HepG2 (cell line): Measurements from ENCODE around the gene MX2. TPM values are rescaled to one million over a fixed set of nuclear protein-coding genes. Genes with fewer than 3 reads are reported as not detected.

ENCODE experiments used
- ATAC-seq: fragments of 200-7000 bp; cut with Tn5 transposase; 3 replicates; pipeline ENCODE4 v1.9.1; 2020; ENCODE audit warnings: mild to moderate bottlenecking, moderate library complexity
- BruUV-seq: library from RNA; stranded (reverse); fragments of 400-500 nt; replicated peaks from 2 replicates; lab custom pipeline; 2021; lab: Mats Ljungman, UMichigan
- CTCF ChIA-PET: fragments of 300-600 bp; formaldehyde crosslinking; extraction: SDS; loops from one replicate; lab custom pipeline; 2021; ENCODE audit warnings: low total read pairs, inconsistent platforms, low intra/inter-chr PET ratio; lab: Yijun Ruan, JAX
- POLR2A ChIA-PET: fragments of 350-600 bp; sonication (Branson Sonifier 250); formaldehyde crosslinking; loops from one replicate; lab custom pipeline; 2020; ENCODE audit warnings: antibody characterized with exemption, inconsistent platforms; lab: Yijun Ruan, JAX
- DNase-seq: peaks from one replicate; pipeline ENCODE4 v3.0.0-alpha.2; 2015; ENCODE audit warnings: low spot score
- FAIRE-seq: peaks from 3 replicates; lab custom pipeline; 2011; peaks lifted over from hg19 to GRCh38; lab: Jason Lieb, UNC
- H2AFZ ChIP-seq: one replicate; pipeline ENCODE4 v1.6.1; 2011; ENCODE audit warnings: low read length, inconsistent platforms
- H3K27ac ChIP-seq: fragments of 300-600 bp; 3 replicates; pipeline ENCODE4 v1.8.0; 2011; ENCODE audit warnings: mixed run types, mild to moderate bottlenecking, mixed read lengths, low read length, inconsistent platforms; ENCODE audit not compliant: insufficient read depth; ENCODE audit errors: extremely low read length
- H3K27me3 ChIP-seq, 2 experiments: fragments of 200-600 bp in 1 of 2; 2 replicates in 1 of 2; 3 replicates in 1 of 2; pipeline versions ENCODE4 v1.6.0 to v1.8.0; 2011; ENCODE audit warnings: low read length in 2 of 2, mild to moderate bottlenecking in 2 of 2, moderate library complexity in 2 of 2, inconsistent platforms in 1 of 2; ENCODE audit not compliant: insufficient read depth in 2 of 2, control insufficient read depth in 1 of 2
- H3K36me3 ChIP-seq, 2 experiments: fragments of 200-600 bp in 1 of 2; replicated peaks in 1 of 2; 2 replicates in 1 of 2; 3 replicates in 1 of 2; pipeline versions ENCODE4 v1.5.1 to v1.8.0; 2011; ENCODE audit warnings: low read length in 2 of 2, inconsistent platforms in 1 of 2; ENCODE audit not compliant: insufficient read depth in 2 of 2, control insufficient read depth in 1 of 2
- H3K4me1 ChIP-seq: 2 replicates; pipeline ENCODE4 v1.5.1; 2012; ENCODE audit warnings: low read length, inconsistent platforms; ENCODE audit not compliant: insufficient read depth
- H3K4me2 ChIP-seq: 2 replicates; pipeline ENCODE4 v1.6.0; 2011; ENCODE audit warnings: low read depth, low read length, inconsistent platforms
- H3K4me3 ChIP-seq, 3 experiments: fragments of 200-600 bp in 1 of 3; sonication (generic), shearing (Covaris generic) in 1 of 3; replicated peaks in 1 of 3; 2 replicates each; pipeline ENCODE4 v1.5.1; 2011 to 2016; ENCODE audit warnings: low read length in 3 of 3, inconsistent platforms in 2 of 3, low read depth in 2 of 3, mild to moderate bottlenecking in 2 of 3, control low read depth in 1 of 3, mixed read lengths in 1 of 3; ENCODE audit not compliant: insufficient read depth in 1 of 3
- H3K79me2 ChIP-seq: one replicate; pipeline ENCODE4 v1.6.1; 2011; ENCODE audit warnings: low read length, inconsistent platforms; ENCODE audit not compliant: insufficient read depth
- H3K9ac ChIP-seq: 2 replicates; pipeline ENCODE4 v1.6.0; 2011; ENCODE audit warnings: mild to moderate bottlenecking, low read depth, low read length, inconsistent platforms; ENCODE audit not compliant: insufficient read depth
- H3K9me3 ChIP-seq: 2 replicates; pipeline ENCODE4 v1.5.1; 2012; ENCODE audit warnings: mild to moderate bottlenecking, low read length
- H4K20me1 ChIP-seq: 2 replicates; pipeline ENCODE4 v1.6.0; 2011; ENCODE audit warnings: inconsistent platforms, mild to moderate bottlenecking, low read length, moderate library complexity; ENCODE audit not compliant: insufficient read depth
- BRCA1 ChIP-seq: sonication (generic); formaldehyde crosslinking; IDR thresholded peaks from 2 replicates; pipeline ENCODE4 v1.4.0; 2020; ENCODE audit warnings: missing genetic modification reagents
- GABPB1 ChIP-seq: IDR thresholded peaks from 2 replicates; pipeline ENCODE4 v1.6.1; 2016; ENCODE audit warnings: mild to moderate bottlenecking, missing genetic modification reagents, moderate library complexity, missing compliant biosample characterization
- JARID2 ChIP-seq: sonication (generic); formaldehyde crosslinking; IDR thresholded peaks from 2 replicates; pipeline ENCODE4 v1.8.1; 2023; ENCODE audit warnings: missing genetic modification reagents, inconsistent platforms; ENCODE audit not compliant: insufficient replicate concordance
- MEIS1 ChIP-seq: sonication (generic); formaldehyde crosslinking; IDR thresholded peaks from 2 replicates; pipeline ENCODE4 v1.9.0; 2021; ENCODE audit warnings: mild to moderate bottlenecking, missing genetic modification reagents, moderate library complexity, borderline replicate concordance
- RBAK ChIP-seq: sonication (generic); formaldehyde crosslinking; IDR thresholded peaks from 2 replicates; pipeline ENCODE4 v1.5.1; 2020; ENCODE audit warnings: mild to moderate bottlenecking, missing genetic modification reagents
- RFXAP ChIP-seq: sonication (generic); formaldehyde crosslinking; IDR thresholded peaks from 2 replicates; pipeline ENCODE4 v1.4.0; 2020; ENCODE audit warnings: missing genetic modification reagents, borderline replicate concordance
- SOX5 ChIP-seq: IDR thresholded peaks from 2 replicates; pipeline ENCODE4 v1.6.1; 2016; ENCODE audit warnings: borderline replicate concordance
- TFAP4 ChIP-seq: sonication (generic); IDR thresholded peaks from 2 replicates; pipeline ENCODE4 v1.6.1; 2016; ENCODE audit warnings: low read depth, borderline replicate concordance
- THAP9 ChIP-seq: sonication (generic); formaldehyde crosslinking; IDR thresholded peaks from 2 replicates; pipeline ENCODE4; 2020; ENCODE audit warnings: missing genetic modification reagents, mild to moderate bottlenecking, borderline replicate concordance
- ZBTB10 ChIP-seq: sonication (generic); formaldehyde crosslinking; IDR thresholded peaks from 2 replicates; pipeline ENCODE4 v1.4.0; 2020; ENCODE audit warnings: missing genetic modification reagents, borderline replicate concordance
- ZFP37 ChIP-seq: sonication (generic); formaldehyde crosslinking; IDR thresholded peaks from 2 replicates; pipeline ENCODE4 v1.4.0; 2020; ENCODE audit warnings: missing genetic modification reagents, borderline replicate concordance
- ZNF160 ChIP-seq: sonication (generic); formaldehyde crosslinking; IDR thresholded peaks from 2 replicates; pipeline ENCODE4 v1.8.0; 2022; ENCODE audit warnings: mild to moderate bottlenecking, inconsistent platforms, missing genetic modification reagents
- ZNF552 ChIP-seq: sonication (generic); formaldehyde crosslinking; IDR thresholded peaks from 2 replicates; pipeline ENCODE4 v1.9.0; 2022; ENCODE audit warnings: missing genetic modification reagents, mild to moderate bottlenecking, borderline replicate concordance
- ZNF770 ChIP-seq: sonication (generic); formaldehyde crosslinking; IDR thresholded peaks from 2 replicates; pipeline ENCODE4 v1.5.0; 2020; ENCODE audit warnings: mild to moderate bottlenecking, missing genetic modification reagents
- ZNF775 ChIP-seq: sonication (generic); formaldehyde crosslinking; IDR thresholded peaks from 2 replicates; pipeline ENCODE4 v1.4.0; 2020; ENCODE audit warnings: missing genetic modification reagents, mild to moderate bottlenecking, moderate library complexity, borderline replicate concordance
- WGBS: methylation state at CpG from one replicate; pipeline ENCODE4 v1.1.6; 2017; ENCODE audit warnings: low lambda C conversion rate; 5-methylcytosine and 5-hydroxymethylcytosine counted together
- in situ Hi-C: cut with HindIII; loops from 2 replicates; pipeline ENCODE4 v1.10.0; 2017; ENCODE audit warnings: low pct_unique_long_range_greater_than_20kb; ENCODE audit not compliant: extremely low pct_ligation_motif_present
- intact Hi-C: fragments of 100-400 bp; cut with micrococcal nuclease; formaldehyde crosslinking; loops from one replicate; pipeline ENCODE4 v1.10.0; 2022; ENCODE audit not compliant: unreplicated experiment
- polyA plus RNA-seq, 8 experiments: library from polyadenylated mRNA; depleted of rRNA in 3 of 8; stranded (reverse) in 7 of 8; unstranded in 1 of 8; fragments of >200 nt; fragmentation: Illumina TruSeq in 4 of 8; extraction: Trizol in 4 of 8; gene quantifications; 2 replicates each; pipeline versions ENCODE4 v1.2.1 to v1.2.3, GENCODE V29; 2011 to 2016; ENCODE audit warnings: low read depth in 4 of 8, missing spikeins in 1 of 8, mixed read lengths in 1 of 8; ENCODE audit not compliant: insufficient read depth in 1 of 8
- total RNA-seq, 5 experiments: library from RNA; depleted of rRNA; stranded (reverse); fragments of >200 nt; fragmentation: Illumina TruSeq; extraction: Trizol; gene quantifications; 2 replicates each; pipeline ENCODE4 v1.2.3, GENCODE V29; 2016; ENCODE audit warnings: low read depth in 1 of 5

The MX2 gene
- total and polyA plus RNA-seq, 2 of the 13 experiments (the other 11 are each of a cell fraction or from before 2014, with no cell fraction given): 24.0 to 35.7 TPM

GRCh38 chr21:41326414-41327080 lies 35.3 kb upstream of the MX2 start:
- Histone ChIP-seq H3K79me2 (peaks cover 49% of the 10 kb centered on the region), H4K20me1 (no peaks in the 10 kb centered on the region), H3K27me3 (no peaks in the 10 kb centered on the region), H3K27ac (peak overlapping the region; percentile 96), H2AFZ (no peak overlapping the region), H3K4me3 (peak overlapping the region in 1 of 3 experiments; percentile 29; a peak in 1 of 6 replicates), H3K36me3 (peaks cover 8 to 25% of the 10 kb centered on the region in 2 experiments), H3K4me2 (peak overlapping the region; percentile 97), H3K9me3 (no peaks in the 10 kb centered on the region), H3K4me1 (peaks cover 63% of the 10 kb centered on the region), H3K9ac (peak overlapping the region; percentile 46)
- 19% methylated on average over 3 of the region's 13 CpGs for WGBS
- peak; percentile 6; the same call in 1 of the 3 replicates for ATAC-seq
- in situ Hi-C loops: no loop called here
- DNase-seq: peak; percentile 56
- ChIA-PET POLR2A (interaction anchor here (1.0 to 8.6 kb wide), 5 partner anchors 10 to 1941 kb away, joined by 3 to 105 read pairs (median 4); partner anchors contain the start of gene FAM3B), CTCF (no interaction called here)
- BruUV-seq: no TSS peak
- no peak for FAIRE-seq
- intact Hi-C loops: no loop called here
- TF ChIP-seq ZNF775 (CRISPR knock-in tag) (no peak), ZNF552 (CRISPR knock-in tag) (no peak), ZFP37 (CRISPR knock-in tag) (no peak), ZBTB10 (CRISPR knock-in tag) (no peak), JARID2 (CRISPR knock-in tag) (no peak), MEIS1 (CRISPR knock-in tag) (no peak), ZNF160 (CRISPR knock-in tag) (no peak), RFXAP (CRISPR knock-in tag) (no peak), THAP9 (CRISPR knock-in tag) (no peak), RBAK (CRISPR knock-in tag) (no peak), TFAP4 (peak; percentile 24; the same call in 1 of the 2 replicates), ZNF770 (CRISPR knock-in tag) (no peak), GABPB1 (CRISPR knock-in tag) (peak; percentile 34; the same call in 1 of the 2 replicates), SOX5 (CRISPR knock-in tag) (no peak), BRCA1 (no peak)
